Thyroid gland (tissue), 4 donors: Measurements from ENCODE around the gene GIMAP5.

Source experiments
- CTCF ChIP-seq, 6 experiments: fragments of 200-600 bp in 3 of 6; fragments of 450-650 bp in 3 of 6; sonication (generic) in 3 of 6; IDR thresholded peaks; one replicate each; pipeline ENCODE4 v1.5.1; 2016 to 2019; ENCODE audit warnings: antibody characterized with exemption in 6 of 6, mild to moderate bottlenecking in 2 of 6, inconsistent platforms in 1 of 6, moderate library complexity in 1 of 6
- POLR2A ChIP-seq, 2 donors: fragments of 450-650 bp; IDR thresholded peaks; one replicate each; pipeline ENCODE4 v1.6.1; 2017; ENCODE audit warnings: antibody characterized with exemption in 2 of 2, mild to moderate bottlenecking in 2 of 2, moderate library complexity in 1 of 2

GRCh38 chr7:150695654-150696053 lies 41.6 kb upstream of the GIMAP5 start:
- TF ChIP-seq CTCF (IDR thresholded peaks at IDR 0.05) (no peak), POLR2A (IDR thresholded peaks at IDR 0.05) (no peak)
